Glomerular visceral epithelial cell (primary cell): Measurements from ENCODE around the gene GRIK2.
"Not testable (repeated sequence)": the region's sequence is repeated elsewhere in the genome, so short reads cannot be mapped to it uniquely, and the experiment has no call there.

Experiments
- DNase-seq: peaks from one replicate; pipeline ENCODE4 v3.0.0-alpha.2; 2016; ENCODE audit errors: extremely low spot score

GRIK2 gene

GRCh38 chr6:102015431-102015830, 621.9 kb downstream of the GRIK2 start:
- DNase-seq, result no peak

GRCh38 chr6:102022281-102022680, 628.8 kb downstream of the GRIK2 start:
- DNase-seq, result no peak

GRCh38 chr6:102022803-102023202, 629.3 kb downstream of the GRIK2 start:
- DNase-seq, result no peak

GRCh38 chr6:102023977-102024657, 630.6 kb downstream of the GRIK2 start:
- DNase-seq, result no peak

GRCh38 chr6:102026649-102027048, 633.1 kb downstream of the GRIK2 start:
- no peak for DNase-seq

- no peak for DNase-seq
These were observed 634.7 kb downstream of the GRIK2 start for GRCh38 chr6:102028176-102028575.

- DNase-seq, result no peak
These were observed 645.5 kb downstream of the GRIK2 start for GRCh38 chr6:102038964-102039363.

- DNase-seq, result no peak
These were observed 645.9 kb downstream of the GRIK2 start for GRCh38 chr6:102039441-102039840.

GRCh38 chr6:102051001-102051400, 657.5 kb downstream of the GRIK2 start:
- no peak for DNase-seq

- no peak for DNase-seq
These were observed 658.2 kb downstream of the GRIK2 start for GRCh38 chr6:102051720-102052119.

GRCh38 chr6:102064142-102064541, 670.6 kb downstream of the GRIK2 start:
- DNase-seq, result no peak

- DNase-seq, result no peak
These were observed 672.8 kb downstream of the GRIK2 start for GRCh38 chr6:102066301-102066700.

- DNase-seq, result no peak
These were observed 674.9 kb downstream of the GRIK2 start for GRCh38 chr6:102068349-102068929.

- DNase-seq, result no peak
These were observed 682.0 kb downstream of the GRIK2 start for GRCh38 chr6:102075539-102075938.

GRCh38 chr6:102085257-102085656, 691.7 kb downstream of the GRIK2 start:
- DNase-seq, result peak; percentile 2

- not testable (repeated sequence) for DNase-seq
These were observed 694.7 kb downstream of the GRIK2 start for GRCh38 chr6:102088160-102088559.

GRCh38 chr6:102114402-102114801, 720.9 kb downstream of the GRIK2 start:
- no peak for DNase-seq

GRCh38 chr6:102115911-102116310, 722.4 kb downstream of the GRIK2 start:
- DNase-seq, result no peak

GRCh38 chr6:102118034-102118433, 724.5 kb downstream of the GRIK2 start:
- DNase-seq, result no peak
